Nephron (organoid): ENCODE measurements around the gene NCAM1.

ENCODE experiments used
- H3K27ac Mint-ChIP-seq, 3 experiments: 2 replicates each; pipeline ENCODE4 v1.8.0; 2020; ENCODE audit warnings: mixed read lengths in 3 of 3, mild to moderate bottlenecking in 2 of 3, moderate library complexity in 1 of 3
- H3K27me3 Mint-ChIP-seq: 2 replicates; pipeline ENCODE4 v1.8.0; 2021; ENCODE audit warnings: low read depth, mild to moderate bottlenecking, moderate library complexity, mixed read lengths
- H3K36me3 Mint-ChIP-seq: 2 replicates; pipeline ENCODE4 v1.8.0; 2020; ENCODE audit warnings: low read depth, mixed read lengths
- H3K4me1 Mint-ChIP-seq: 2 replicates; pipeline ENCODE4 v1.8.0; 2020; ENCODE audit warnings: mixed read lengths
- H3K4me3 Mint-ChIP-seq, 3 experiments: 2 replicates each; pipeline ENCODE4 v1.8.0; 2020; ENCODE audit warnings: mild to moderate bottlenecking in 3 of 3, mixed read lengths in 3 of 3, moderate library complexity in 2 of 3
- H3K9me3 Mint-ChIP-seq: 2 replicates; pipeline ENCODE4 v1.8.0; 2020; ENCODE audit warnings: mixed read lengths
- CTCF ChIP-seq, 3 experiments: fragments of 200-600 bp; sonication (generic); IDR thresholded peaks; one replicate each; pipeline ENCODE4 v1.5.0; 2021; ENCODE audit warnings: antibody characterized with exemption in 3 of 3; ENCODE audit not compliant: unreplicated experiment in 3 of 3

NCAM1 gene

GRCh38 chr11:113260096-113260425, 298.8 kb downstream of the NCAM1 start:
- TF ChIP-seq CTCF (IDR thresholded peaks at IDR 0.05; ENCODE audit: unreplicated experiment in 3 of 3) = no peak
- Mint-ChIP-seq H3K36me3 (peaks cover 45% of the 10 kb centered on the region), H3K4me3 (no peak overlapping the region), H3K27ac (no peak overlapping the region), H3K4me1 (peaks cover 7% of the 10 kb centered on the region), H3K27me3 (no peaks in the 10 kb centered on the region), H3K9me3 (no peaks in the 10 kb centered on the region)

DNA sequence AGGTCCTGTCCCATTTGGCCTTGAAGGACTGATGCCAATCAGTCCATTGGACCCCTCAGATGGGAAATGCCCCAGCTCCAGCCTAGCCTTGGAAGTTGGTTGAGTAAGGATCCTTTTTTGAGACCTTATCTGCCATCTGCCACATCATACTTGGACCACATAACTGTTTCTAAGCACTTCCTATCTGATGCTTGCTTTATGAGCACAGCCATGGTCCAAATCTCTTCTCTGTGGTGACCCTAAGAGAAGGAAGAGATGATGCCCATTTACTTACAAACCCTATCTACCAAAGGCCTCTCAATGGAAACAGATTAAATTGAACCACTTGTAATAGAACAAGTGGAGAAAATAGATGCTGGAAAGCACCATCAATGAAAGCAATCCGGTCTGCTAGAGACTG, 299.3 kb downstream of the NCAM1 start:
- Mint-ChIP-seq H3K27me3 (no peaks in the 10 kb centered on the region), H3K9me3 (no peaks in the 10 kb centered on the region), H3K4me1 (peaks cover 6% of the 10 kb centered on the region), H3K36me3 (peaks cover 45% of the 10 kb centered on the region), H3K27ac (no peak overlapping the region), H3K4me3 (no peak overlapping the region)
- no peak for TF ChIP-seq CTCF (IDR thresholded peaks at IDR 0.05; ENCODE audit: unreplicated experiment in 3 of 3)

DNA sequence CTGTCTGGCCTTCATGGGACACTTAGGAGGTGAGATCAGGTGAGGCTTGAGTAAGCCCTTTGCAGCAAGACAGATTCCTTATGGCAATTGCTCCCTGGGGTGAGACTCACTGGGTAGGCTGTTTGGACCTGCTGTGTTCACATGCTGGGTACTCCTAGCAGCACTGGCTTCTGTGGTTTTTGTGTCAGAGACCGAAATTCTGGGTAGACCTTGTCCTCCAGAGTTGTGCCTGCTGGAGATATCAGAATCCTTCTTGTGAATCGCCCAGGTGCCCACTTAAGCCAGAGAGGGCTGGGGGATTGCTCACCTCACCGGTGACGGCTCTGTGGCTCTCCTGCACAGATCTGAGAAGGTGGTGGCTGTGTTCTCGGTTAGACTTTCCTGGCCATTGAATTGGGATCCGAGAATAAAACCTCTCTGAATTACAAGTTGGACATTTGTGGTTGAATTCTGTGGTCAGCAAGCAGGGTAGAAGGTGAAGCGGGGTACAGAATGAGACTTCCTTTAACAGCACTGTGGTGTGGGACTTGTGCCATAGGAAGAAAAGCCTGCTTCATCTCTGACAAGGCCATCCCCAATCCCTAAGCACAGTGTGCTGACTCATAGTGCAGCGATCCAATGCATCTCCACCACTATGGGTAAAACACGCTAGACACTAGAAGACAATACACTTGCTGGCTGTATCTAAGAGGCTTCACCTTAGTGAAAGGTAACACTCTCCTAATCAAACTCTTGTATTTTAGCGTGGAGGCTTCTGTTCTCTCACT, 300.7 kb downstream of the NCAM1 start:
- no peak for TF ChIP-seq CTCF (IDR thresholded peaks at IDR 0.05; ENCODE audit: unreplicated experiment in 3 of 3)
- no peaks in the 10 kb centered on the region for H3K27me3 Mint-ChIP-seq
- no peaks in the 10 kb centered on the region for H3K4me1 Mint-ChIP-seq
- H3K4me3 Mint-ChIP-seq = no peak overlapping the region
- H3K27ac Mint-ChIP-seq = no peak overlapping the region
- peaks cover 44% of the 10 kb centered on the region for H3K36me3 Mint-ChIP-seq
- no peaks in the 10 kb centered on the region for H3K9me3 Mint-ChIP-seq

- Mint-ChIP-seq H3K4me1 (no peaks in the 10 kb centered on the region), H3K9me3 (no peaks in the 10 kb centered on the region), H3K27ac (no peak overlapping the region), H3K27me3 (no peaks in the 10 kb centered on the region), H3K36me3 (peaks cover 49% of the 10 kb centered on the region), H3K4me3 (no peak overlapping the region)
- TF ChIP-seq CTCF (IDR thresholded peaks at IDR 0.05; ENCODE audit: unreplicated experiment in 3 of 3) = no peak
Observed at GRCh38 chr11:113262594-113262993, 301.4 kb downstream of the NCAM1 start.

DNA sequence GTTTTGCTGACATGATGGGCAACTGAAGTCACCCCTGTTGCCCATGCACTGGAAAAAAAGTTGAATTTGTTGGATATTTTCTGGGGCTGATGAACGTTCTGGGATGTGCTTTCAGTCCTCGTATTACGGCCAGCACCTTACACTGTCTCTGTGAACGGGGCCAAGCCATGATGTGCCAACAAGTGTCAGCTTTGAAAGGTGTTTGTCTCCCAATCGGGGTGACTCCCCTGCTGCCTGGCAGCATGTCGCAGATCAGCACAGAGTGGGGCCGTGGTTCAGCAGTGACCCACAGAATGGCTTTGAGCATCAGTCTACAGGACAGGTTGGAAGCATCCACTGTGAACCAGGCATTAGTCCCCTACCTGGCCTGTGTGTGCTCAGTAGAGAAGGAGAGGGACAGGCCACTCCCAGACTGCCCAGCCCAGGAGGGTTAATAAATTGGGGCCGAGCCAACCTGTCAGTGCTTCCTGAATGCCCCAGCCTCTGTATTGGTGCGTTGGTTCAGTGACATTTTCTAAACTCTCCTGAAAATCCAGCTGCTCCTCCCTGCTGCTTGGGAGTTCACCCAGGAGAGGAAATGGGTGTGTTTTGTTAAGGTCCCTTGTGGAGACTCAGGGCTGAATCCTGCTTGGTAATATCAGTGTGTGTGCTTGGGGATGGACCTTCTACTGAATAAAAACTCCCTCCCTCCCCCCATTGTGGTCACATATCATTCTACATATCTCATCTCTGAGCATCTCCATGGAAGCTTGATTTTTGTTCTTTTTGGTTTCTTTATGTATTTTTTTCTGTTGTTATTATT, 302.4 kb downstream of the NCAM1 start:
- Mint-ChIP-seq H3K9me3 (no peaks in the 10 kb centered on the region), H3K27ac (no peak overlapping the region), H3K36me3 (peaks cover 44% of the 10 kb centered on the region), H3K4me3 (no peak overlapping the region), H3K4me1 (no peaks in the 10 kb centered on the region), H3K27me3 (no peaks in the 10 kb centered on the region)
- TF ChIP-seq CTCF (IDR thresholded peaks at IDR 0.05; ENCODE audit: unreplicated experiment in 3 of 3) = no peak
